Tibial artery (tissue), 4 donors: ENCODE data around the gene TBXT.
"Not testable (repeated sequence)": the region's sequence is repeated elsewhere in the genome, so short reads cannot be mapped to it uniquely, and the experiment has no call there.

Experiments
- DNase-seq, 2 donors: peaks; one replicate each; pipeline ENCODE4 v3.0.0-alpha.2; 2019
- H3K27ac ChIP-seq, 2 donors: fragments of 200-600 bp; sonication (generic) in 1 of 2; 1 replicate in 1 of 2; 2 replicates in 1 of 2; pipeline ENCODE4 v1.5.1; 2018 to 2019; ENCODE audit warnings: mild to moderate bottlenecking in 1 of 2
- H3K27me3 ChIP-seq, 2 donors: fragments of 200-600 bp; sonication (generic) in 1 of 2; one replicate each; pipeline versions ENCODE4 v1.5.1 to v1.6.0; 2016 to 2019
- H3K36me3 ChIP-seq, 3 donors: fragments of 200-600 bp; sonication (generic) in 2 of 3; one replicate each; pipeline ENCODE4 v1.5.1; 2016 to 2019; ENCODE audit warnings: mild to moderate bottlenecking in 2 of 3
- H3K4me1 ChIP-seq, 4 donors: fragments of 200-600 bp; sonication (generic) in 2 of 4; 1 replicate in 3 of 4; 2 replicates in 1 of 4; pipeline ENCODE4 v1.5.1; 2016 to 2019
- H3K4me3 ChIP-seq, 2 donors: fragments of 200-600 bp; sonication (generic) in 1 of 2; 1 replicate in 1 of 2; 2 replicates in 1 of 2; pipeline ENCODE4 v1.5.1; 2018 to 2019; ENCODE audit warnings: mild to moderate bottlenecking in 2 of 2
- H3K9me3 ChIP-seq, 3 donors: fragments of 200-600 bp; sonication (generic) in 1 of 3; one replicate each; pipeline ENCODE4 v1.5.1; 2016 to 2019
- CTCF ChIP-seq, 2 experiments: fragments of 200-600 bp in 1 of 2; fragments of 450-650 bp in 1 of 2; IDR thresholded peaks; one replicate each; pipeline ENCODE4 v1.5.1; 2017 to 2019; ENCODE audit warnings: antibody characterized with exemption in 2 of 2, mild to moderate bottlenecking in 1 of 2, moderate library complexity in 1 of 2
- intact Hi-C: fragments of 100-400 bp; cut with DNase I; formaldehyde crosslinking; loops from one replicate; pipeline ENCODE4 v1.15.0; 2023; ENCODE audit warnings: low total_unique reads

Gene TBXT

DNA sequence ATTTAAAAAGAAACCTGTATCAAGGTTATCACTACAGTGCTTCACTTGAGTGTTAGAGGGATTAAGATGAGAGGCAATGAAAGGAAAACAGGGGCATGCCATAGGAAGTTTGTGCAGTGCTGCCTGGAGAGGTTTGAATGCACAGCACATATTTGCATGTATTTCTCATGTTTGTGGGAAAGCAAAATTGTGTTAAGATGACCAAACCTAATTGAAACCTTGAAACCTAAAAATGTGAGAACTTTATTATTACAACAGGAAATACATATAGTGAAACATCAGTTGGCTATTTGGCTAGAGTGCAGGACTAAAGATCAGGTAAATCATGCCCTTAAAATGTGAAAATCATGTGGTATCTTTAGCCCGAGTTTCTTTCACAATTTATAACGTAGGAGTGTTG lies 8.5 kb upstream of the TBXT start:
- Histone ChIP-seq H3K27me3 (peaks cover 0 to 19% of the 10 kb centered on the region in 2 donors), H3K4me1 (no peaks in the 10 kb centered on the region), H3K4me3 (no peak overlapping the region), H3K36me3 (no peaks in the 10 kb centered on the region), H3K9me3 (no peaks in the 10 kb centered on the region), H3K27ac (no peak overlapping the region)
- intact Hi-C loops, result no loop called here
- no peak for DNase-seq
- TF ChIP-seq CTCF (IDR thresholded peaks at IDR 0.05), result no peak

GRCh38 chr6:166175093-166175492 lies 7.4 kb upstream of the TBXT start:
- peaks cover 0 to 27% of the 10 kb centered on the region in 2 donors for H3K27me3 ChIP-seq
- H3K36me3 ChIP-seq, H3K9me3 ChIP-seq, DNase-seq, intact Hi-C loops, H3K4me3 ChIP-seq, H3K4me1 ChIP-seq, H3K27ac ChIP-seq: not testable (repeated sequence)

GRCh38 chr6:166174031-166174430 lies 6.4 kb upstream of the TBXT start:
- Histone ChIP-seq H3K36me3 (no peaks in the 10 kb centered on the region), H3K4me3 (no peak overlapping the region), H3K4me1 (peaks cover 0 to 2% (median under 1%) of the 10 kb centered on the region in 4 donors), H3K9me3 (no peaks in the 10 kb centered on the region), H3K27ac (no peak overlapping the region), H3K27me3 (peaks cover 0 to 38% of the 10 kb centered on the region in 2 donors)
- DNase-seq, result no peak
- intact Hi-C loops, result no loop called here
- no peak for TF ChIP-seq CTCF (IDR thresholded peaks at IDR 0.05)

DNA sequence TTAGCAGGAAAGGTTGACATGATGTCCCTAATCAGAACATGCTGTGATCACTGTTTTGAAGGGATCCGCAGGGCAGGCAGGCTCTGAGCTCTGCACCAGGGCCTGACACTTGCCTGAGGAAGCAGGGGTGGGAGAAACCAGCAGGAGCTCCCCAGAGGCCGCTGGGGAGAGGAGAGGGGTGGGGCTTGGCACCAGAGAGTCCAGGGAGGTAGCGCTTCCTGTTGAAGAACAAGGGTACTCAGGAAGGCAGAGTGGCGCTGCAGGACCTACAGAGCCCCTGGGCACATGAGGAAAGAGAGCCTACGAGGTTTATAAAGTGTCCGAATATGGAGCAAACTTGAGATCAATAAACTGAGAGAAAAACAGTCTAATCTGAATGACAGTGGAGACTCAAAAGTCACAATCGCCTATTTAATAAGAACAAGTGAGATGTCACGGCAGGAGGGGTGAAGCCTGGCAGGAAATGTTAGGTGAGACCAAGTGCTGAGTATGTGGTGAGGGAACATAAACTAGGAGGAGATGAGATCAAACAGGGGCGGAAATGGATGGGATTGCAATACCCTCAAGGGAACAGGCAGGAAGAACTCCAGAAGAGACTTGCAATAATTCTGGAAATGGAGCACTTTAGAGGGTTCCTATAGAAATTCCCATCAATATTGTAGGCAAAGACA lies 5.8 kb upstream of the TBXT start:
- intact Hi-C loops, result no loop called here
- peaks cover 0 to 44% of the 10 kb centered on the region in 2 donors for H3K27me3 ChIP-seq
- H3K4me3 ChIP-seq, result no peak overlapping the region
- TF ChIP-seq CTCF (IDR thresholded peaks at IDR 0.05), result no peak
- no peaks in the 10 kb centered on the region for H3K9me3 ChIP-seq
- H3K27ac ChIP-seq, result no peak overlapping the region
- H3K4me1 ChIP-seq, result peaks cover 0 to 8% (median 6%) of the 10 kb centered on the region in 4 donors
- DNase-seq, result no peak
- no peaks in the 10 kb centered on the region for H3K36me3 ChIP-seq

GRCh38 chr6:166172546-166172945 lies 4.9 kb upstream of the TBXT start:
- DNase-seq, result no peak
- no peaks in the 10 kb centered on the region for H3K36me3 ChIP-seq
- peaks cover 0 to 53% of the 10 kb centered on the region in 2 donors for H3K27me3 ChIP-seq
- intact Hi-C loops, result no loop called here
- H3K4me3 ChIP-seq, result no peak overlapping the region
- H3K4me1 ChIP-seq, result peaks cover 0 to 17% (median 14%) of the 10 kb centered on the region in 4 donors
- H3K9me3 ChIP-seq, result no peaks in the 10 kb centered on the region
- H3K27ac ChIP-seq, result no peak overlapping the region
- TF ChIP-seq CTCF (IDR thresholded peaks at IDR 0.05), result no peak

DNA sequence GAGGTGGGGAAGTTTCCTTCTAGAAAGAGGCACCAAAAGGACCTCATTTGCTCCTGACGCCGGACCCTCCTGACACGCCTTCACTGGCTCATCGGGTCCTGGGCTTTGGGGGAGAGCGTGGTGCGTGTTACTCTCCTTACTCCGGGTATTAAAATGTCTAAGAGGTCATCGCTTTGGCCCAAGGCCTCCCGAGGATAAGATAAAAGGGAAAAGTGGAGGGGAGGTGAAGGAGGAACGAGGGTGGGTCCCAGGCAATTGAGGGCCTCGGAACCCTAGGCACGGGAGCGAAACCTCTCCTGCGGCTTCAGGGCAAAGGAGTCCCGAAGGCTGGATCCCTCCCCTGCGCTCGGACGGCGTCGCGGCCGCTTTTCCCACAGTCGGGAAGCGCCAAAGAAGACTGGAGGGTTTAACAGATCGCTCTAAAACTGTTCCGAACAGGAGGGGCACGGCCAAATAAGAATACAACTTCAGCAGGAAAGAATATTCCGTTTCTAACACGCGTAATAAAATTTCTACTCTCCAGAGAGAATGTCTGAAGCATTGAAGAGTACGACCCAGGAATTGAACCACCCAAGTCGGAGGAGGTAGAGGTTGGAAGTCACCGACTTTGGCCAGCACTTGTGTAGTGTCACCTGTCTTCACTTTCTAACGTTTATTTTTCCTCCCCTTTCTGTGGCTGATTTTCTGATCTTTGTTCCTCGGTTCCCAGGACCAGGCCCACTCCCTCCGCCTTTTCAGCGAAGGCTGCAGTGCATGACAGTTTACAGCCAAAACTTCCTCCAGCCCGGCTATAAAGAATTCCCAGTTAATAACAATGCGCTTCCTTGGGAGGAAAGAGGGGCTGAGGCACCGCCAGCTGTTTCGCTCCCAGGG lies 2.1 kb upstream of the TBXT start:
- intact Hi-C loops, result no loop called here
- H3K27me3 ChIP-seq, result peaks cover 0 to 72% of the 10 kb centered on the region in 2 donors

More for the DNA sequence above, 2.1 kb upstream of the TBXT start:
- DNase-seq, result no peak
- Histone ChIP-seq H3K4me1 (peaks cover 0 to 29% (median 18%) of the 10 kb centered on the region in 4 donors), H3K4me3 (no peak overlapping the region), H3K36me3 (no peaks in the 10 kb centered on the region), H3K9me3 (no peaks in the 10 kb centered on the region), H3K27ac (no peak overlapping the region)
- no peak for TF ChIP-seq CTCF (IDR thresholded peaks at IDR 0.05)
